HG02938 (cell line): ENCODE data around the gene FAM47C.
"Not testable (repeated sequence)": the region's sequence is repeated elsewhere in the genome, so short reads cannot be mapped to it uniquely, and the experiment has no call there.

Experiments used
- ATAC-seq: cut with Tn5 transposase; IDR thresholded peaks from one replicate; pipeline ENCODE4 v1.9.1; 2021; ENCODE audit warnings: mild to moderate bottlenecking, moderate library complexity; ENCODE audit not compliant: unreplicated experiment

FAM47C gene

GRCh38 chrX:37008182-37008581 lies at the start of gene FAM47C:
TSS of gene FAM47C (plus strand) at chrX:37008366. CDS start at chrX:37008411, 45 bp downstream.
- not testable (repeated sequence) for ATAC-seq

GRCh38 chrX:36961590-36961989 lies 46.6 kb upstream of the FAM47C start:
- no peak for ATAC-seq

DNA sequence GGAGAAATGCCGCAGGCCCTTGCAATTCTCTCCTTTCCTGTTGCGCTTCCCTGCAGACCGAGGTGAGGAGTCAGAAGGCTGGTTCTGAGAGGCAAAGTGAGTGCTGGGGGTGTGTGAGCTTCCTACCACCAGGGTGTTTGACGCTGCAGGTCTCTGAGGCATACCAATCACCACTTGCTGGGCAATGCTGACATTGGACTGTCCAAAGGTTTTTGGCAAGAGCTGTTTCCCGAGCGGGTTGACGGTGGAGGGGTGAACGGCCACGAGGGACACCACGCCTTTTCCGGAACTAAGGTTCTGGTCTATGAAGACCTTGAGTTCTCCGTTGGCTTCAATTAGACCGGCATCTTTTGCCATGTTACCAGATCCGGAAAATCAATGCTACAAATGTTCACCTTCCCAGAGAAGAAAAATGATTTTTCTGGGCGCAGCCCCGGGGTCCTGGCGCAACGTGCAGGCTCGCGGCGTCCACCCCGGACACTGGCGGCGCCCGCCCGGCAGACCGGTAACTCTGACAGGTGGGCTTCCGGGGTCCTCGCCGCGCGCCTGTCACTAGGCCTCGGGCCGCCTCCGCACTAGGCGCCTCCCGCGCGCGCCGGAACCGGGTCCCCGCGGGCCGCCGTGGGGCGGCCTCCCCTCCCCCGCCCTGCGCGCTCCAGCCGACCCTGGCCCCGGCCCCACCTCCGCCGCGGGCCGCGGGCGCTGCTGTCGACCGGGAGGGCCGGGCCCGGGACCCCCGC lies 44.9 kb upstream of the FAM47C start:
- ATAC-seq: no peak

DNA sequence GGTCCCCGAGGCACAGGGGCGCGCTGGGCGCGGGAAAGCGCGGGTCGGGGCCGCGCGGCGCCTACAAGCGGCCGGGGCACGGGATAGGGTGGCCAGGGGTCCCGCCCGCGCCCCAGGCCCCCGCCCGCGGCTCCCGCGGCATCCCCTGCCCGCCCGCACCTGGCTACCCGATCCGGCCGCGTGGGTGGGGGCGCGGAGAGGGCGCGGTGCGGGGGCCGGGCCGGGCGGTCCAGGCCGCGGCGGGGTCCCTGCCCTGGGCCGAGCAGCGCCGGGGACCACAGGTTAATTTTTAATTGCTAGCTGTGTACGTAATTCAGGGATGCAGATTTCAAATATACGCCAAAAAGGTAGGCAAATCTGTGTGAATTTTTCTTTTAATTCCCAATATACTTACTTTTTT lies 44.3 kb upstream of the FAM47C start:
- ATAC-seq: no peak

DNA sequence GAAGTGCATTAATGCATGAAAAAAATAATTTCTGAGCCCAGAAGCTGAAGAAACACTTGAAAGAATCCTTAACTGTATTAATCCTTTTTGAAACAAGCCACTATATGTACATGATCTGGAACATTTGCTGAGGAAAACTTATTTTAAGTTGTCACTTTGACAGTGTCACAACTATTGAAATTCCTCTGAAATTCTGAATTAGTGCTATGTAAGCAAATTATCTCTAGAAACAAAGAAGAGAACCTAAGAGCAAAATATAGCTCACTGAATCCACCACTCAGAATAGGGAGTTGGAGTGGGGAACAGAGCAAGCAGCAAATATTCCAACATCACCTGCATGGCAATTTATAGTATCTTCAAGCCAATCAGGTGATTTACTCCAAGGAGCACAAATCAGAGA lies 34.6 kb upstream of the FAM47C start:
- no peak for ATAC-seq

GRCh38 chrX:36974911-36975310 lies 33.3 kb upstream of the FAM47C start:
- no peak for ATAC-seq

- ATAC-seq: no peak
Measured at GRCh38 chrX:36978886-36979285, 29.3 kb upstream of the FAM47C start.

DNA sequence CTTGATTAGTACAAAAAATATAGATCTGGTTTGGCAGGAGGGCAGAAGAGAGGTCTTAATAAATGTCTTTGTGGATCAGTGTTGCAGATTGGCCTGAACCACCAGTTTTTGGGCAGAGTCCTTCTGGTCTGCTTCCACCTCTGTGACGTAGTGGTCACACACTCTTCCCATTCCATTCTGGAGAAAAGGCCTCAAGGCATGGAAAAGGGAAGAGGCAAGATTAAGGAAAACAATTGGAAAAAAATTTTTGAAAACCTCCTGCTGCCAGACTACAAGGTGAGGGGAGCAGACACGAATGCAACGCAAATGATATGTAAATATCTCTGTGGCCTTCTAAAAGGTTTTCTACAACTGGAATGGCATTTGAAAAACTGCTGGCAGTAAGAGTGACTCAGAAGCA lies 24.3 kb upstream of the FAM47C start:
- no peak for ATAC-seq

DNA sequence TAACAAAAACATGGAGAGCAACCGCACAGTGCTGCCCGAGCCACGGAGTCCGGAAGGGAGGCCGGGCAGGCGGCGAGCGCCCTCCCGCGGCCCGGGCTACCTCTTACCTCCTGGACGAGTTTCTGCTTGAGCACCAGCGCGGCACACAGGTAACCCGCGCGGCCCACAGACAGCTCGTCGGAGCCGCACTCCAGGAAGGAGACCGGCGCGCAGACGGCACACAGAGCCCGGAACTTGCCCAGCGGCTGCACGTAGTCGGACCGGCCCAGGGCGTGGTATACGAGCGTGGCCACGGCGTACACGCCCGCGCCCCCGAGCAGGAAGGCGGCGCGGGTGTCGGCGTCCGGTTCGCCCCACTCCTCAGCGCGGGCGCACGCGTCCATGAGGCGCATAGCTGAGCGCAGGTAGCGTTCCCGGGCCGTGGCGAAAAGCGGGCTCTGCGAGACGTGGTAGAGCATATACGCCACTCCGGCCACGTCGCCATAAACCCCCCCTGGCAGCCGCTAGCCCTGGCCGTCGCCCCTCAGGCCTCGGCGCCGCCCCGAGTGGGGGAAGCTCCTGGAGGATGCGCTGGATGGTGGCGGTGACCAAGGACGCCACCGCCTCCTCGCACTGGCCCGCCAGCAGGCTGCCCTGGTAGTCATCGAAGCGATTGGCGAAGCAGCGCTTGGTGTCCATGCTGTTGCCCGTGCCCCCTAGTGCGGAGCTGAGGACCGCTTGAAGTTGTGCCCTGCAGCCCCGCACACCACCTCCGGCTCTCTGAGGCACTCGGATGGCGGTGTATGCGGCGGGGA lies 22.6 kb upstream of the FAM47C start:
- ATAC-seq: not testable (repeated sequence)

DNA sequence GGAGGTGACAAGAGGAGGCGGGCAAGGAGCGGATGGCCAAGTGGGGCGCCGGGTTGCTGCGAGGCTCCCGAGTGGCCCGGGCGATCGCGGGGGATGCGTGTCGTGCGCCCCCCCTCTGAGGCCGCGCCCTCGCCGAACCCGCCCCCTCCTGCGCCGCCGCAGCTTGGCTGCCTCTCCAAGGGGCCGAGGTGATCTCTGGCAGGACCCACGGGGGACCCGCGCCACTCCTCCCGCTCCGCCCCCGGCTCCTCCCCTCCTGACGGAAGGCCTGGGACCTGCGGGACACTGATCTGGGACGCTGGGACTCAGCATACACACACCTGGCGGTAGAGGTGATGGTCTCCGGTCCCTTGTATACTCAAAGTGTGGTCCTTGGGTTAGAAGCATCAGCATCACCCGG lies 21.9 kb upstream of the FAM47C start:
- no peak for ATAC-seq

- not testable (repeated sequence) for ATAC-seq
Measured at GRCh38 chrX:36987212-36987611, 21.0 kb upstream of the FAM47C start.

DNA sequence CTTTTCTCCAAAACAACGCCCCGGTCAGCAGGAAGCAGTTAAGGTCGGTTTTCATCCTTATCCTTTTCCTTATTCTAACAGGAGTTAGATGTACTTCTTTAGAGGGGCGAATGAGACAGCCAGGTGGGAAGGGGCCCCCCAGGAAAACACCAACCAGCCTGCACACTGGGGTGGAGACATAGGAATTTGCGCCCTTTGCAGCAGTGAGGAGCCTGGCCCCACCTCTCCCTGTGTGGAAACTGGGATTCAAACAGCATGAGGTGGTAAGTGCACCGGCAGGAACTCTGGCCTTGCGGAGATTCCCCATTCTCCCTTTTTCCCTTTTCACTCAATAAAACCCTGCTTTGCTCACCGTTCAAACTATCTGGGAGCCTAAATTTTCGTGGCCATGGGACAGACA lies 8.0 kb upstream of the FAM47C start:
- no peak for ATAC-seq

- no peak for ATAC-seq
Measured at GRCh38 chrX:37010496-37010895, 2.3 kb downstream of the FAM47C start.

DNA sequence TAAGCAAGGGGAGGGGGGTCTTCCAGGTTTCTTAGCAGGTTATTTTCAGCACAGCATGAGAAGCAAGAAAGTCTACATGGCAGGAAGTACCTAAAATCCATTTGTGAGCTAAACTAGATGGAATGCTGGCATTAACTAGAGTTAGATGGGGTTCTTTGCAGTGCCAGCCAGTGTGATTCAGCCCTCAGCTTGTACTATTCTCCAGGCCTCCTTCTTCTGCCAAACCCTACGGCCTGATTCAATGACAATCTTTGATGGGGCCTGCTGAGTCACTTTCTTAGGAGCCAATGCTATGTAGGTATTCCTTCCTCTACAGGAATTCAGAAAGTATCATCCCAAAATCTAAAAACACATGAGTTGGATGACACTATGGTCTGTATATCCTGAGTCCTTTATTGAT lies 26.1 kb downstream of the FAM47C start:
- not testable (repeated sequence) for ATAC-seq

GRCh38 chrX:37036674-37037220 lies 28.6 kb downstream of the FAM47C start:
- not testable (repeated sequence) for ATAC-seq

DNA sequence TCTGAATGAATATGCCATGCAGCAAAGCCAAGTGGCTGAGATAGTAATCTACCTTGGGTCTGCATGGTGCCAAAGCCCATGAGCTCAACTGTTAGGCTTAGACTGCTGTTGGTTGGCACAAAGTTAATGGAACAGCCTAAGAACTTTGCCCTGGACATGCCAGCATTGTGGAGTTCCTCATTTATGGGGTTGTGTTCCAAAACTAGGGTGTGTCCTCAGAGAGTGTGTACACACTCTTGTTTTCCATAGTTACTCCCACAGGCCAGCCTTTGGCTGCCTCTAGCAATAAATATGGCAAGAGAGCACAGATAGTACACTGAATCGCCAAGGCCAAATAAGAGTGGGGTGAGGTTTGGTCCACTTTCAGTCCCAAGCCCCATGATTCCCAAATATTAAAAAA lies 30.6 kb downstream of the FAM47C start:
- ATAC-seq: not testable (repeated sequence)

GRCh38 chrX:37042956-37043885 lies 35.1 kb downstream of the FAM47C start:
- not testable (repeated sequence) for ATAC-seq

DNA sequence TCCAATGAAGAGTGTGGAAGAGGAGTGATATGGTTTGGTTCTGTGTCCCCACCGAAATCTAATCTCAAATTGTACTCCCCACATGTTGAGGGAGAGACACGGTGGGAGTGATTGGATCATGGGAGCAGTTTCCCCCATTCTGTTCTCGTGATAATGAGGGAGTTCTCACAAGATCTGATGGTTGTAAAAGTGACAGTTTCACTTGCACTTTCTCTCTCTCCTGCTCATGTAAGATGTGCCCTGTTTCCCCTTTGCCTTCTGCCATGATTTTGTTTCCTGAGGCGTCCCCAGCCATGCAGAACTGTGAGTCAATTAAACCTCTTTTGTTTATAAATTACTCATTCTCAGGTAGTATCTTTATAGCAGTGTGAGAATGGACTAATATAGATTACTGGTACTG lies 39.6 kb downstream of the FAM47C start:
- ATAC-seq: no peak

DNA sequence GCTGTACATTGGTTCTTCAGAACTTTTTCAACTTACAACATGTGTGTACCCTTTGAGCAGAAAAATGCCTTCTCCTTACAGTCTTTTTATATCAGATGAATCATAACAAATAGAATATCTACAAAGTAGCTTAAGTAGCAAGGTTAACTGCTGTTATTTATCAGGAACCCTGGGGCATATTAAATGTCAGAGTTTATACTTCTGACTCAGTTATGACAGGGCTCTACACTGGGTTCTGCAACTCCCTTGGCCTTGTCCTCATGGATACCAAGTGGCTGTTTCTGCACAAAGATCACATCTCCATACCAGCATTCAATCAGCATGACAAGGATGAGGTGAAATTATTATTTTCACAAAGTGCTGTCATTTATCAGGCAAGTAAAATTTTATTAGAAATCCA lies 49.4 kb downstream of the FAM47C start:
- not testable (repeated sequence) for ATAC-seq

DNA sequence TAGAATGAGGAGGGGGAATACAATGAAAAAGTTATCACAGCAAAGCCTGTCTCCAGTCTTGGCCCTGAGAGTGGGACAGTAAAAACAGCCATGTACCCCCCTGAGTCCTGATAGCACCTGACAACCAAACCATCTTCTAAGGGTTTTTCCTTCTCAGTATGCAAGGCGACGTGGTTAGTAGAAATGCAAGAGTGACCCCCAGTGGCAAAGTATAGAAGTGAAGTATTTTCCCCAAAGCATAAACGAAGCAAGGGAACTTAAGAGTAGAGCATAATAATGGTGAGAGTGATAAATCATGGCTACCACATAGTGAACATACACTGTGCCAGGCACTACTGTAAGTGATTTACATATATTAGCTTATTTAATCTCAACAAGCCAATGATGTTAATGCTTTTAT lies 52.8 kb downstream of the FAM47C start:
- no peak for ATAC-seq
